Psoas muscle (tissue), 8 donors: ENCODE results near the gene GPR151. TPM values are rescaled to one million over a fixed set of nuclear protein-coding genes. Genes with fewer than 3 reads are reported as not detected.

Source experiments
- ATAC-seq, 4 donors: fragments of 200-7000 bp; cut with Tn5 transposase; one replicate each; pipeline ENCODE4 v1.9.1; 2020; ENCODE audit warnings: moderate library complexity in 3 of 4, mild to moderate bottlenecking in 2 of 4
- DNase-seq, 2 donors: peaks; one replicate each; pipeline ENCODE4 v3.0.0-alpha.2; 2020
- H3K27ac ChIP-seq: fragments of 200-600 bp; one replicate; pipeline ENCODE4 v1.8.0; 2022
- H3K27me3 ChIP-seq, 3 donors: fragments of 200-600 bp in 1 of 3; one replicate each; pipeline versions ENCODE4 v1.6.1 to v1.8.0; 2013 to 2022; ENCODE audit warnings: low read length in 2 of 3, mild to moderate bottlenecking in 2 of 3, moderate library complexity in 1 of 3; ENCODE audit not compliant: insufficient read depth in 3 of 3
- H3K36me3 ChIP-seq, 2 donors: fragments of 200-600 bp in 1 of 2; one replicate each; pipeline versions ENCODE4 v1.6.1 to v1.8.0; 2013 to 2022; ENCODE audit warnings: low read depth in 1 of 2, mild to moderate bottlenecking in 1 of 2, moderate library complexity in 1 of 2; ENCODE audit not compliant: insufficient read depth in 1 of 2
- H3K4me1 ChIP-seq: fragments of 200-600 bp; one replicate; pipeline ENCODE4 v1.8.0; 2022
- H3K4me3 ChIP-seq: fragments of 200-600 bp; one replicate; pipeline ENCODE4 v1.8.0; 2022; ENCODE audit warnings: mild to moderate bottlenecking
- H3K9me3 ChIP-seq: fragments of 200-600 bp; one replicate; pipeline ENCODE4 v1.8.0; 2022
- WGBS, 3 donors: extraction: QIAGEN DNeasy Blood & Tissue Kit; methylation state at CpG; one replicate each; pipeline versions ENCODE4 v1.1.6 to v1.1.7; 2013; 5-methylcytosine and 5-hydroxymethylcytosine counted together
- intact Hi-C, 2 donors: fragments of 100-400 bp; cut with DNase I; formaldehyde crosslinking; loops; one replicate each; pipeline versions ENCODE4 v1.11.0 to v1.14.2; 2022
- long read RNA-seq, 2 donors: library from polyadenylated mRNA; unstranded; transcript quantifications; one replicate each; pipeline ENCODE4 v2.0.0, GENCODE V29; 2021
- polyA plus RNA-seq, 3 donors: library from polyadenylated mRNA; stranded (reverse); fragments of 200-250 nt; gene quantifications; one replicate each; pipeline ENCODE4 v1.2.3, GENCODE V29; 2013
- total RNA-seq, 4 donors: library from RNA; stranded (reverse); fragmentation: NEBNext Ultra II Directional in 2 of 4; extraction: Animal tissue kit (Norgen Biotek cat#: 25700) in 2 of 4; gene quantifications; one replicate each; pipeline versions ENCODE4 v1.2.1 to v1.2.4, GENCODE V29; 2021 to 2023
- TF ChIP-seq, protein P1 (sequence below): fragments of 200-600 bp; IDR thresholded peaks from one replicate; pipeline ENCODE4 v1.8.0; 2022; ENCODE audit warnings: antibody characterized with exemption
- donor health status: healthy with polysubstance abuse.
- donor health status: DM: no; HTN: no; CAD: no; lungs with moderate emphysema.
- donor health status: Bipolar disorder and iron deficiency.
- donor health status: healthy.
- donor health status: DM: yes; HTN: yes; CAD: no.
- donor health status: DM: no; HTN: no; CAD: no.
- donor health status: DM: no; HTN: no; CAD: no.
- donor health status: DM: yes; HTN: yes; CAD: no.

The GPR151 gene
- total RNA-seq, result not detected
- not detected for polyA plus RNA-seq
- long read RNA-seq, donor 1, result 0 reads
- long read RNA-seq, donor 2, result 0 reads

DNA sequence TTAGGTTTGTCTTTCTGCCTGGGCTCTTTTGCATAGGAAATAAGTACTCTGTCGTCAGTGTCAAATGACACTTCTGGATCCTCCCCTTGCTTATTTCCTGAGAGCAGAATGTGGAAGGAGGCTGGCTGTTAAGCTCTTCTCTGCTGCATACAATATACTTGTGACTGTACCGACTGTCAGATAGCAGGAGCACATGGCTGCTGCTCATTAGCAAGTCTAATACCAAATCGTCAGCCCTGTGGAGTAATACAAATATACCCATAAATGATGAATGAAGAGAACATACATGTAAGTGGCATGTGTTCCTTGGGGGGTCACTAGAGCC, at the start of gene GPR151:
Gene GPR151, minus strand, starts transcription at position 40 of the 325 bp plus-strand sequence. CDS start 77 bp downstream, outside the sequence.
- WGBS, 3 donors, result 29 to 33% (median 31%) methylated on average over 3 of the region's 3 CpGs
- Histone ChIP-seq H3K4me3 (no peak within 1 kb of the TSS), H3K4me1 (no peaks in the 10 kb centered on the region), H3K9me3 (no peaks in the 10 kb centered on the region), H3K27me3 (no peaks in the 10 kb centered on the region), H3K27ac (no peak within 1 kb of the TSS), H3K36me3 (peaks cover 0 to 19% of the 10 kb centered on the region in 2 donors)
- ATAC-seq, result no peak
- no peak for DNase-seq
- TF ChIP-seq, protein P1, sequence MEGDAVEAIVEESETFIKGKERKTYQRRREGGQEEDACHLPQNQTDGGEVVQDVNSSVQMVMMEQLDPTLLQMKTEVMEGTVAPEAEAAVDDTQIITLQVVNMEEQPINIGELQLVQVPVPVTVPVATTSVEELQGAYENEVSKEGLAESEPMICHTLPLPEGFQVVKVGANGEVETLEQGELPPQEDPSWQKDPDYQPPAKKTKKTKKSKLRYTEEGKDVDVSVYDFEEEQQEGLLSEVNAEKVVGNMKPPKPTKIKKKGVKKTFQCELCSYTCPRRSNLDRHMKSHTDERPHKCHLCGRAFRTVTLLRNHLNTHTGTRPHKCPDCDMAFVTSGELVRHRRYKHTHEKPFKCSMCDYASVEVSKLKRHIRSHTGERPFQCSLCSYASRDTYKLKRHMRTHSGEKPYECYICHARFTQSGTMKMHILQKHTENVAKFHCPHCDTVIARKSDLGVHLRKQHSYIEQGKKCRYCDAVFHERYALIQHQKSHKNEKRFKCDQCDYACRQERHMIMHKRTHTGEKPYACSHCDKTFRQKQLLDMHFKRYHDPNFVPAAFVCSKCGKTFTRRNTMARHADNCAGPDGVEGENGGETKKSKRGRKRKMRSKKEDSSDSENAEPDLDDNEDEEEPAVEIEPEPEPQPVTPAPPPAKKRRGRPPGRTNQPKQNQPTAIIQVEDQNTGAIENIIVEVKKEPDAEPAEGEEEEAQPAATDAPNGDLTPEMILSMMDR, result no peak
- intact Hi-C loops, result no loop called here

DNA sequence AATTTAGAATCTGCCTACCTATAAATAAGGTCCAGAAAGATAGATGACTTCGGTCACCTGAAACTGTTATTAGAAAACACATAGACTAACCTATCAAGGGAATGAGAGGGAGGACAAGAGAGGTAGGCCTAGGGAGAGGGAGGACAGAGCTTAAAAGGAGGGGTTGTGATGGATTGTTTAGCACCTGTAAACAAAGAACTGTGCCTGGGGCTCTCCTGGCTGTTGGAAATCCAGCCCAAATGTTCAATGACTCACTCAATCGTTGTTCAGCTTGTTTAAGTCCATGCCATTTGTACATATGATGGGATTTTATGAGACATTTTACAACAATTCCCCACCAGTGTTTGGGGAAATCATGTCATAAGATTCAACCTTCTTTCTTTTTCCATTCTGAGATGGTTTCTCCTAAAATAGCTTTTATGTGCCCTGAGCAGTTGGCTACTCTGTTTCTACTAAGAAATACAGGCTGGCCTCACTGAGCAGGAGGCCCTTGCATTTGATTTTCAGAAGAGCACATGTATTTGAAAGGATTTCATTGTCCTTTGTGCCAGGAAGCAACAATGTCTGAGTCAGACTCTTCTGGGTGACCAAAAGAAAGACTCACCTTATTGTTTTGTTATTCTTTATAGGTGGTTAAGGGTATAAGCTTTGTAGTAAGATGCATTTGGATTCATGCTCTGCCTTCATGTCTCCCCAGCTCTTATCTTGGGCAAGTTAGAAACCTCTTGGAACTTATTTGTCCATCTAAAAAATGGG, 48.2 kb upstream of the GPR151 start:
- WGBS, 3 donors, result 46 to 63% (median 63%) methylated on average over 2 of the region's 2 CpGs
- DNase-seq, result no peak
- Histone ChIP-seq H3K4me3 (no peak overlapping the region), H3K4me1 (no peaks in the 10 kb centered on the region), H3K27ac (no peak overlapping the region), H3K27me3 (no peaks in the 10 kb centered on the region), H3K36me3 (no peaks in the 10 kb centered on the region), H3K9me3 (no peaks in the 10 kb centered on the region)
- no peak for ATAC-seq
- TF ChIP-seq, protein P1, result no peak
- intact Hi-C loops, result no loop called here

DNA sequence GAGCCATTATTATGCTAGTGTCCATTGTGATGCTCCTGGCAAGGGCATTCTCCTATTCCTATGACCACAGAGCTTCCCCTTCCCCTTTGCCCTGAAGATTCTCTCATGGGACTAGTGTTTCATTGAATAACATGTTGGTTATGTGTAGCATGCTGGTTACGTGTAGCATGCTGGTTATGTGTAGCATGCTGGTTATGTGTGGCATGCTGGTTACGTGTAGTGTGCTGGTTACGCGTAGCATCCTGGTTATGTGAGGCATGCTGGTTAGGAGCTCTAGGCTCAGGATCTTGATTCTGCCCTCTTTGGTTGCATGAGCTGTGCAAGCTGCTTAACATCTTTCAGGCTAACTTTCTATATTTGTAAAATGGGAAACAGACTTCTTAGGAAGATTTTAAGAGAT, 46.5 kb upstream of the GPR151 start:
- intact Hi-C loops, result no loop called here
- Histone ChIP-seq H3K27me3 (no peaks in the 10 kb centered on the region), H3K4me3 (no peak overlapping the region), H3K36me3 (no peaks in the 10 kb centered on the region), H3K27ac (no peak overlapping the region), H3K9me3 (no peaks in the 10 kb centered on the region), H3K4me1 (no peaks in the 10 kb centered on the region)
- TF ChIP-seq, protein P1, result no peak
- no peak for DNase-seq
- 92 to 95% (median 94%) methylated on average over 4 of the region's 4 CpGs for WGBS, 3 donors
- ATAC-seq, result no peak

DNA sequence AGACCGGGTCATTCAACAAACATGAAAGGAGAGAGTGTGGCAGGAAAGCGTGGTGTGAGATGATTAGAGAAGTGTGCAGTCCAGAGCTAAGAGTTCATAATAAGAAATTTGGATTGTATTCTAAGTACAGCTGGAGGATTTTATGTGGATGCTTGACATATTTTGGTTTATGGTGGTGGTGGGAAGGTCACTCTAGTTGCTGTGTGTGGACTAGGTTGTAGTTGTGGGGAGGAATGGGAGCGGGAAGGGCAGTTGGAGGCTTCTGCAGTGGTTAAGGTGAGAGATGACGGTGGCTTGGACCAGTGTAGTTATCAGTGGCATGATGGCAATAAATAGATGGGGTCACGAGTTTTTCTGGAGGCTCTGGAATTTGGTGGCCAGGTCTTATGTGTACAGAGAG, 45.7 kb upstream of the GPR151 start:
- WGBS, 3 donors, result 75 to 79% (median 75%) methylated on average over 5 of the region's 5 CpGs
- no peaks in the 10 kb centered on the region for H3K9me3 ChIP-seq
- ATAC-seq, result no peak
- H3K4me3 ChIP-seq, result no peak overlapping the region
- H3K27me3 ChIP-seq, result no peaks in the 10 kb centered on the region
- no peak for DNase-seq
- H3K27ac ChIP-seq, result no peak overlapping the region
- intact Hi-C loops, result no loop called here
- H3K36me3 ChIP-seq, result no peaks in the 10 kb centered on the region
- TF ChIP-seq, protein P1, result no peak
- no peaks in the 10 kb centered on the region for H3K4me1 ChIP-seq
